SW480 (cell line): ENCODE measurements around the gene WBP11.

ENCODE experiments used
- DNase-seq: peaks from one replicate; pipeline ENCODE4 v3.0.0-alpha.2; 2016; ENCODE audit warnings: low spot score

The WBP11 gene

GRCh38 chr12:14824012-14824634 lies 20.8 kb upstream of the WBP11 start:
- no peak for DNase-seq

- DNase-seq: no peak
Measured at GRCh38 chr12:14814014-14814413, 10.7 kb upstream of the WBP11 start, which contains the start of gene SMCO3. Gene SMCO3, minus strand, starts transcription at chr12:14814182. Its CDS starts 7,502 bp downstream, at chr12:14806680.

GRCh38 chr12:14811486-14811885 lies 8.2 kb upstream of the WBP11 start:
- DNase-seq: no peak

GRCh38 chr12:14810953-14811483 lies 7.7 kb upstream of the WBP11 start:
- DNase-seq: peak; percentile 33

GRCh38 chr12:14810167-14810952 lies 7.1 kb upstream of the WBP11 start:
- no peak for DNase-seq

GRCh38 chr12:14803830-14804160 lies 517 bp upstream of the WBP11 start:
- DNase-seq: no peak

- no peak for DNase-seq
Measured at GRCh38 chr12:14802721-14803010, 612 bp downstream of the WBP11 start.

- no peak for DNase-seq
Measured at GRCh38 chr12:14802247-14802646, 1.0 kb downstream of the WBP11 start.

- no peak for DNase-seq
Measured at GRCh38 chr12:14795028-14795448, 8.2 kb downstream of the WBP11 start.

- no peak for DNase-seq
Measured at GRCh38 chr12:14785568-14785967, 17.7 kb downstream of the WBP11 start.

- no peak for DNase-seq
Measured at GRCh38 chr12:14784471-14784870, 18.8 kb downstream of the WBP11 start.

GRCh38 chr12:14782756-14783155 lies 20.5 kb downstream of the WBP11 start:
- DNase-seq: no peak

GRCh38 chr12:14781563-14781962 lies 21.7 kb downstream of the WBP11 start:
- DNase-seq: no peak

GRCh38 chr12:14780859-14781258 lies 22.4 kb downstream of the WBP11 start:
- no peak for DNase-seq

- no peak for DNase-seq
Measured at GRCh38 chr12:14779834-14780233, 23.4 kb downstream of the WBP11 start.

- peak; percentile 71 for DNase-seq
Measured at GRCh38 chr12:14777271-14777670, 26.0 kb downstream of the WBP11 start.

GRCh38 chr12:14776236-14776961 lies 26.9 kb downstream of the WBP11 start:
- peak; percentile 45 for DNase-seq

GRCh38 chr12:14775636-14775980 lies 27.7 kb downstream of the WBP11 start:
- peak; percentile 42 for DNase-seq

- peak; percentile 60 for DNase-seq
Measured at GRCh38 chr12:14774906-14775635, 28.2 kb downstream of the WBP11 start.

- peak; percentile 98 for DNase-seq
Measured at GRCh38 chr12:14774074-14774905, 29.0 kb downstream of the WBP11 start.

- no peak for DNase-seq
Measured at GRCh38 chr12:14773685-14774073, 29.6 kb downstream of the WBP11 start.
